Measurements from ENCODE around the gene PARP12.

The PARP12 gene

GRCh38 chr7:140016540-140016939, 46.2 kb downstream of the PARP12 start:
- Histone ChIP-seq H3K36me3 (ENCODE audit: control insufficient read depth in 1 of 2, insufficient read depth in 2 of 2, low read length in 2 of 2) (no peaks in the 10 kb centered on the region), H3K9ac (ENCODE audit: low read length) (no peak overlapping the region), H2BK120ac (ENCODE audit: insufficient read depth, low read length, poor library complexity) (no peak overlapping the region), H3K9me3 (ENCODE audit: insufficient read depth, low read depth, low read length) (no peaks in the 10 kb centered on the region), H4K91ac (ENCODE audit: low read depth, low read length) (no peak overlapping the region), H4K8ac (ENCODE audit: low read depth, low read length) (no peak overlapping the region), H4K12ac (ENCODE audit: low read depth, low read length) (no peak overlapping the region), H2BK5ac (ENCODE audit: low read depth, low read length, poor library complexity) (no peak overlapping the region), H2AK5ac (ENCODE audit: low read length) (no peak overlapping the region), H3K4me1 (ENCODE audit: control insufficient read depth in 1 of 2, insufficient read depth in 2 of 2, low read length in 2 of 2) (no peaks in the 10 kb centered on the region), H3K79me2 (ENCODE audit: control insufficient read depth, insufficient read depth, low read length, poor library complexity) (no peaks in the 10 kb centered on the region), H3K14ac (ENCODE audit: low read length) (no peak overlapping the region), H3K23ac (ENCODE audit: low read length) (no peak overlapping the region), H3K79me1 (ENCODE audit: low read length) (no peaks in the 10 kb centered on the region), H2BK12ac (ENCODE audit: low read length) (no peak overlapping the region), H3K18ac (ENCODE audit: low read length) (no peak overlapping the region), H3K4me2 (ENCODE audit: low read length) (no peak overlapping the region), H3K27me3 (ENCODE audit: insufficient read depth, low read length) (no peaks in the 10 kb centered on the region), H3K27ac (ENCODE audit: low read depth, low read length) (no peak overlapping the region), H3K4me3 (ENCODE audit: low read depth, low read length) (no peak overlapping the region), H3K4ac (ENCODE audit: low read depth, low read length) (no peak overlapping the region), H2AFZ (ENCODE audit: insufficient read depth, low read length, poor library complexity) (no peak overlapping the region)
- no peak for DNase-seq
- no CpG with 5 or more reads among the region's 9 CpGs for WGBS (ENCODE audit: extremely low coverage, insufficient coverage, insufficient read length)

- Histone ChIP-seq H3K18ac (ENCODE audit: low read length) (no peak overlapping the region), H3K4me1 (ENCODE audit: control insufficient read depth in 1 of 2, insufficient read depth in 2 of 2, low read length in 2 of 2) (no peaks in the 10 kb centered on the region), H3K23ac (ENCODE audit: low read length) (no peak overlapping the region), H2BK12ac (ENCODE audit: low read length) (no peak overlapping the region), H2BK5ac (ENCODE audit: low read depth, low read length, poor library complexity) (no peak overlapping the region), H3K4me2 (ENCODE audit: low read length) (no peak overlapping the region), H2AFZ (ENCODE audit: insufficient read depth, low read length, poor library complexity) (no peak overlapping the region), H4K91ac (ENCODE audit: low read depth, low read length) (no peak overlapping the region), H3K27me3 (ENCODE audit: insufficient read depth, low read length) (no peaks in the 10 kb centered on the region), H3K36me3 (ENCODE audit: control insufficient read depth in 1 of 2, insufficient read depth in 2 of 2, low read length in 2 of 2) (no peaks in the 10 kb centered on the region), H2BK120ac (ENCODE audit: insufficient read depth, low read length, poor library complexity) (no peak overlapping the region), H3K79me2 (ENCODE audit: control insufficient read depth, insufficient read depth, low read length, poor library complexity) (no peaks in the 10 kb centered on the region), H3K4ac (ENCODE audit: low read depth, low read length) (no peak overlapping the region), H4K8ac (ENCODE audit: low read depth, low read length) (no peak overlapping the region), H3K27ac (ENCODE audit: low read depth, low read length) (no peak overlapping the region), H3K79me1 (ENCODE audit: low read length) (no peaks in the 10 kb centered on the region), H3K4me3 (ENCODE audit: low read depth, low read length) (no peak overlapping the region), H2AK5ac (ENCODE audit: low read length) (no peak overlapping the region), H3K9ac (ENCODE audit: low read length) (no peak overlapping the region), H3K14ac (ENCODE audit: low read length) (no peak overlapping the region), H3K9me3 (ENCODE audit: insufficient read depth, low read depth, low read length) (no peaks in the 10 kb centered on the region), H4K12ac (ENCODE audit: low read depth, low read length) (no peak overlapping the region)
- no CpG with 5 or more reads among the region's 11 CpGs for WGBS (ENCODE audit: extremely low coverage, insufficient coverage, insufficient read length)
- DNase-seq, result no peak
These were observed 47.2 kb downstream of the PARP12 start for GRCh38 chr7:140015471-140015970.

GRCh38 chr7:140014123-140014522, 48.6 kb downstream of the PARP12 start:
- no peak overlapping the region for H4K8ac ChIP-seq (ENCODE audit: low read depth, low read length)

GRCh38 chr7:140013676-140014075, 49.1 kb downstream of the PARP12 start:
- no peak overlapping the region for H2BK5ac ChIP-seq (ENCODE audit: low read depth, low read length, poor library complexity)
- no peak overlapping the region for H3K4me2 ChIP-seq (ENCODE audit: low read length)
- no peak overlapping the region for H2AK5ac ChIP-seq (ENCODE audit: low read length)
- no peaks in the 10 kb centered on the region for H3K27me3 ChIP-seq (ENCODE audit: insufficient read depth, low read length)
- no peak overlapping the region for H4K8ac ChIP-seq (ENCODE audit: low read depth, low read length)
- H3K9ac ChIP-seq (ENCODE audit: low read length), result no peak overlapping the region
- H2BK12ac ChIP-seq (ENCODE audit: low read length), result no peak overlapping the region
- WGBS (ENCODE audit: extremely low coverage, insufficient coverage, insufficient read length), result no CpG with 5 or more reads among the region's 4 CpGs
- H3K9me3 ChIP-seq (ENCODE audit: insufficient read depth, low read depth, low read length), result peaks cover 1% of the 10 kb centered on the region
- no peak overlapping the region for H3K4ac ChIP-seq (ENCODE audit: low read depth, low read length)
- no peak overlapping the region for H4K91ac ChIP-seq (ENCODE audit: low read depth, low read length)
- H3K4me3 ChIP-seq (ENCODE audit: low read depth, low read length), result no peak overlapping the region
- no peak overlapping the region for H2AFZ ChIP-seq (ENCODE audit: insufficient read depth, low read length, poor library complexity)
- H4K12ac ChIP-seq (ENCODE audit: low read depth, low read length), result no peak overlapping the region
- H3K4me1 ChIP-seq (ENCODE audit: control insufficient read depth in 1 of 2, insufficient read depth in 2 of 2, low read length in 2 of 2), result no peaks in the 10 kb centered on the region
- H3K18ac ChIP-seq (ENCODE audit: low read length), result no peak overlapping the region
- H3K14ac ChIP-seq (ENCODE audit: low read length), result no peak overlapping the region
- DNase-seq, result no peak
- H3K79me1 ChIP-seq (ENCODE audit: low read length), result no peaks in the 10 kb centered on the region
- no peak overlapping the region for H2BK120ac ChIP-seq (ENCODE audit: insufficient read depth, low read length, poor library complexity)
- H3K23ac ChIP-seq (ENCODE audit: low read length), result no peak overlapping the region
- no peak overlapping the region for H3K27ac ChIP-seq (ENCODE audit: low read depth, low read length)
- no peaks in the 10 kb centered on the region for H3K79me2 ChIP-seq (ENCODE audit: control insufficient read depth, insufficient read depth, low read length, poor library complexity)
- H3K36me3 ChIP-seq (ENCODE audit: control insufficient read depth in 1 of 2, insufficient read depth in 2 of 2, low read length in 2 of 2), result no peaks in the 10 kb centered on the region

More at GRCh38 chr7:140014123-140014522, 48.6 kb downstream of the PARP12 start:
- H3K9ac ChIP-seq (ENCODE audit: low read length), result no peak overlapping the region
- H2AFZ ChIP-seq (ENCODE audit: insufficient read depth, low read length, poor library complexity), result no peak overlapping the region
- no peak overlapping the region for H2AK5ac ChIP-seq (ENCODE audit: low read length)
- no peaks in the 10 kb centered on the region for H3K9me3 ChIP-seq (ENCODE audit: insufficient read depth, low read depth, low read length)
- no peaks in the 10 kb centered on the region for H3K79me2 ChIP-seq (ENCODE audit: control insufficient read depth, insufficient read depth, low read length, poor library complexity)
- no peaks in the 10 kb centered on the region for H3K36me3 ChIP-seq (ENCODE audit: control insufficient read depth in 1 of 2, insufficient read depth in 2 of 2, low read length in 2 of 2)
- H3K4me3 ChIP-seq (ENCODE audit: low read depth, low read length), result no peak overlapping the region
- no peaks in the 10 kb centered on the region for H3K27me3 ChIP-seq (ENCODE audit: insufficient read depth, low read length)
- H3K4me1 ChIP-seq (ENCODE audit: control insufficient read depth in 1 of 2, insufficient read depth in 2 of 2, low read length in 2 of 2), result no peaks in the 10 kb centered on the region
- H3K18ac ChIP-seq (ENCODE audit: low read length), result no peak overlapping the region
- no CpG with 5 or more reads among the region's 10 CpGs for WGBS (ENCODE audit: extremely low coverage, insufficient coverage, insufficient read length)
- H3K23ac ChIP-seq (ENCODE audit: low read length), result no peak overlapping the region
- H2BK12ac ChIP-seq (ENCODE audit: low read length), result no peak overlapping the region
- no peak overlapping the region for H2BK120ac ChIP-seq (ENCODE audit: insufficient read depth, low read length, poor library complexity)
- H3K79me1 ChIP-seq (ENCODE audit: low read length), result no peaks in the 10 kb centered on the region
- no peak overlapping the region for H2BK5ac ChIP-seq (ENCODE audit: low read depth, low read length, poor library complexity)
- no peak overlapping the region for H3K4me2 ChIP-seq (ENCODE audit: low read length)
- no peak overlapping the region for H3K14ac ChIP-seq (ENCODE audit: low read length)
- no peak overlapping the region for H3K27ac ChIP-seq (ENCODE audit: low read depth, low read length)
- no peak for DNase-seq
- H4K12ac ChIP-seq (ENCODE audit: low read depth, low read length), result no peak overlapping the region
- H4K91ac ChIP-seq (ENCODE audit: low read depth, low read length), result no peak overlapping the region
- no peak overlapping the region for H3K4ac ChIP-seq (ENCODE audit: low read depth, low read length)

Measured in trophoblast cell (in vitro differentiated cells and primary cell).